GM18502 (cell line): Measurements from ENCODE around the gene IRF8.
"Not testable (repeated sequence)": the region's sequence is repeated elsewhere in the genome, so short reads cannot be mapped to it uniquely, and the experiment has no call there.

Experiments
- ATAC-seq: cut with Tn5 transposase; IDR thresholded peaks from one replicate; pipeline ENCODE4 v1.9.1; 2021; ENCODE audit warnings: mild to moderate bottlenecking; ENCODE audit not compliant: unreplicated experiment, poor library complexity

Gene IRF8, protein sequence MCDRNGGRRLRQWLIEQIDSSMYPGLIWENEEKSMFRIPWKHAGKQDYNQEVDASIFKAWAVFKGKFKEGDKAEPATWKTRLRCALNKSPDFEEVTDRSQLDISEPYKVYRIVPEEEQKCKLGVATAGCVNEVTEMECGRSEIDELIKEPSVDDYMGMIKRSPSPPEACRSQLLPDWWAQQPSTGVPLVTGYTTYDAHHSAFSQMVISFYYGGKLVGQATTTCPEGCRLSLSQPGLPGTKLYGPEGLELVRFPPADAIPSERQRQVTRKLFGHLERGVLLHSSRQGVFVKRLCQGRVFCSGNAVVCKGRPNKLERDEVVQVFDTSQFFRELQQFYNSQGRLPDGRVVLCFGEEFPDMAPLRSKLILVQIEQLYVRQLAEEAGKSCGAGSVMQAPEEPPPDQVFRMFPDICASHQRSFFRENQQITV

DNA sequence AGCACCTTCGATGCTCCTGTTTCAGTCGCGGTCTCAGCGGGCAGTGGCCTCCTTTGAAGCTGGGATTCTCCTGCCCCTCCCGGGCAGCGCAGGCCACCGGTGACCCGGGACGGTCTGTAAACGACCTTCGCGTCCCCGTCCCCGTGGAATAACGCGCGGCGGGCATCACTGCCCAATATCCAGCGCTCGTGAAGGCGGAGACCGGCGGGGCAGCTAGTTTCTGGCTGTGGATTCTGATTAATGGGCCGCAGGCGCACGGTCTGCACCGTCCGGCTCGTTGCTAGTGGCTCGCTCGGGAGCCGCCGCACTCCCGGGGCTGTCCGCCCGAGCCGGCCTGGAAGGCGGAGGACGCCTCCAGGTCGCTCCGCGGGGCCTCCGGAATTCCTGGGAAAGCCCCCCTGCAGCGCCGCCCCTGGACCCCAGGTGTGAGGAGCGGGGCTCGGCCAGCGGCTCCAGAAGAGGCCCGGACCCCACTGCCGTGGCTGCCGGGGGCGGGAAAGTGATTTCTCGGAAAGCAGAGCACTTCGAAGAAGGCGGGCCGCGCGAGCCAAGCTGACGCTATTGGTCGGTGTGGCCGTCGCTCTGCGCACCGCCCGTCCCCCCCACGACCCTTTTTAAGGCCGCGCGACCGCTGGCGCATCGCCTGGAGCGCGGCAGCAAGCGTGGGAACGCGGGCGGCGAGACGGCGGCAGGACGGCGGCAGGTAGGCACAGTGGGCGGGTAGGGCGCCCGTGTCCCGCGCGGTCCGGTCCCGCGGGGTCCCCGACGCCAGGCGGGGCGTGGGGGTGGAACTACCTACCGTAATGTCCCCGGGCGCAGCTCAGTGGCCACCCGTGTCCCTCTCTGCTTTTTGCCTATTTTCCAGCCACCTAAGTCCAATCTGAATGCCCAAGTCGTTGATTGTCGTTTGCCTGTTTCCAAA lies at the start of gene IRF8:
IRF8 (plus strand) TSS at position 642 of the 922 bp plus-strand sequence. CDS start 3,854 bp downstream, outside the sequence.
- ATAC-seq: peak; percentile 56

DNA sequence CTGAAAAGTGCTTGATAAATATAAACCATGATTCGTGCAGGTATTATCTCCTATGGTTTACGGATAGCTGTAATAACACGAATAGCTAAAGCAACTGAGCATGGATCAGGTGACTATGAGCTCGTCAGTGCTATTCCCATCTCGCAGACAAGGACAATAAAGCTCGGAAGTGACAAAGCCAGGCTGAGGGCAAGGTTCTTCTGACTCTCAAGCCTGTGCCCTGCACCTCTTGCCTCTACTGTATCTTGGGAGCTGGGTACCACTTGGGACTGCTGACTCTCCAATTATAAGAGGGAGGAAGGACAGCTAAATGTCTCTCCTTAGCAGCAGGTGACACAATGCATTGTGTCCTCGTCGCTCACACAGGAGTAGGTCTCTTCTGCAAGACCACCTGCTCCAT lies 49.6 kb upstream of the IRF8 start:
- ATAC-seq: no peak

DNA sequence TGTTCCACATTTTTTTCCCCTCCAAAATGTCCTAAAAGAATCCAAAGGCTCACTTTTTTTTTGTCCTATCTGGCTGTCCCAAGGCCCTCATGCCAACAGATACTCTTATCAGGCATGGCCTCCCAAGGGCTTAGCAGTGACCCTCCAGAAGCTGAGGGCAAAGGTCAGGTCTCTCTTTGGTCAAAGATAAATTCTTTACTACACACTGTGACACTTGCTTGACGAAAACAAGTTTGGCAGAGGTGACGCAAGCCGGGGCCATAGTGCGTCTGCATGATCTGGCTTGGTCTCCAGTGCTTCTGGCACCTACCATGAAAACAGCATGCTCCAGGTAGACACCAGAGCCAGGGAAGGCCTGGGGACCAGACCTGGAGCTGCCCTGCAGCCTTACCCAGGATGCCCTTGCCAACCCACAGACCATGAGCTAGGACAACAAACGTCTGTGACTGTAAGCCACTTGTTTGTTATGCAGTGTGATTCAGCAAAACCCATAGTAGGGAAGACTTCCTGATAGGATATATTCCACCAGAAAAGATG lies 48.5 kb upstream of the IRF8 start:
- ATAC-seq: no peak

DNA sequence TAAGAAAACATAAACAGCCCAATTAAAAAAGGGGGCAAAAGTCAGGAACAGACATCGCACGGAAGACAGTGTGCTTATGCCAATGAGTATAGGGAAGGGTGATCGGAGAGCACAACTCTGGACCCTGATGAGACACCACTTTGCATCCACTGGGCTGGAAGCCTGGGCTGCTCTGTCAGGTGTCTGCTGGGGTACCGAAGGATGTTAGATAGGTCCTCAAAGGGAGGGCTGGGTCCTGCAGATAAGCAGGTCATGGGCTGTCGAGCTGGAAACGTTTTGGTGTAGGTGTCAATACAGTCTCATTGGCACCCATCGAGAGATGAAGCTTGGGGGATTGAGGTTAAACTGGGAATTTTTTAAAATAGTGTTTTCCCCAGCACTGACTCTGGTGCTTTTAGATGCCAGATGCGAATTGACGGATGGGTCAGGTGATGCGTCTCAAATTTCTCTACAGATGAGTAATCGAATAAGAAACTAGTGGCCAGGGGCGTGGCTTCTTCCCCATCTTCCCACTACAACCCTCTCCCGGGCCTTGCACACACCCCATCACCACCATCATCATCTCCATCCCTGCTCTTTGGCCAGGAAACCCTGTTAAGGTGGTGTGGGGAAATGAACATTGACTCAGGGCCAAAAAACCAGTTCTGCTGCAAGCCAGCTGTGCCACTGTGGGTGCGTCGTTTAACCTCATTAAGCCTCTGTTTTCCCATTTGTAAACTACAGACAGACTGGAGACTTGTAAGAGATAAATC lies 47.8 kb upstream of the IRF8 start:
- no peak for ATAC-seq

DNA sequence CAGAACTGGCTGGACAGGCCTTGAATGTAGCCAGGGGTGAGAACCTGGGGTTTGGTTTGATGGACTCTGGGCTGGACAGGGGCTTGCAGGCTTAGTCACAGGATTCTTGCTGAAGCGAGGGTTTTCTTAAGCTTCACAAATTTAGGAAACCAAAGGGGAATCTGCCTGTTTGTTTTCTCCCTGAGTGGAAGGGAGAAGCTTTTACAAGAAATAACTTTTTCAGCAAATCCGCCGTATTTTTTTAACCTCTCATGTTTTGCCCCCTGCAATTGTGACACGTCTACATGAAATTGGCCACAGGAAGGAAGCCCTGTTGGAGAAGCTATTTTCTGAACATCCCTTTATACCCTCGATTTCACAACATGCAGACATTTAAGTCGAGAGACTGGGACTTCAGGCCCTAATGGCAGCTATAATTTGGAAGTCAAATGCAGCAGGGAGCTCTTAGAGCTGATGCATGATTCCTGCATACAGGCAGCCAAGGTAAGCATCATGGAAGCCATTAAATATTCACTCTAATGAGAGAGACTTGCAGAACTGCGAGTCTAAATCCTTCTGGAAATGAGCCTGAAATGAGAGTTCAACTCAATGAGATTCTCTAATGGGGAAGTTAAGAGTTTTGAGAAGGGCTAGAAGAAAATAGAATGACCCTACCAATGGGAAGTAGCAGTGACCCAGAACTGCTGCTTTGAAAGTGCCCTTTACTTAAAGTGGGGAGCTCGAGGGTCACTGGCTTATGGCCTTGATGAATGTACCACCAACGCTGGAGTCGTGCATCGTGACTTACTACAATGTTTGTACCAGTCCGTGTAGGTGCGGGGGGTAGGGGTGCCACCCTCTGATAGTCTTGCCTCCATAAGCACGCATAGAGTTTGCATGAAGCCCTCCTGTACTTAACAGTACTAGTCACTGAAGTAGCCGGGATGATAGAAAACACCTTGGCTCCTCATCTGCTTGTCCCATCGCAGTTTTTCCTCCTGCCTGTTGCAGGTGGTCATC lies 45.1 kb upstream of the IRF8 start:
- no peak for ATAC-seq

DNA sequence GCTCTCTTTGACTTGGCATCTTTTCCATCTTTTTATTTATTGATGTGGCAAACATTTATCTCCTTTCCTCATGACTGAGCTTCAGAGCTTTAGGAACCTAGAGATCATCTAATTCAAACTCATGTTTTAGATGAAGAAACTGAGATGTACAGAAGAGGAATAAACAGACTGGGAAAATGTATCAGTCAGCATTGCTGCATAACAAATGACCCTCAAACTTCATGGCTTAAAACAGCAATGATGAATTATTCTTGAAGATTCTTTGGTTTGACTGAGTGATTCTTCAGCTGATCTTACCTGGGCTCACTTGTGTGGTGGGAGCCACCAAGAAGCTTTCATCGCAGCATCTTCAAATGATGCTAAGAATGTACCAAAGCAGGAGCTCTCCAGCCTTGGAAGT lies 44.0 kb upstream of the IRF8 start:
- no peak for ATAC-seq

DNA sequence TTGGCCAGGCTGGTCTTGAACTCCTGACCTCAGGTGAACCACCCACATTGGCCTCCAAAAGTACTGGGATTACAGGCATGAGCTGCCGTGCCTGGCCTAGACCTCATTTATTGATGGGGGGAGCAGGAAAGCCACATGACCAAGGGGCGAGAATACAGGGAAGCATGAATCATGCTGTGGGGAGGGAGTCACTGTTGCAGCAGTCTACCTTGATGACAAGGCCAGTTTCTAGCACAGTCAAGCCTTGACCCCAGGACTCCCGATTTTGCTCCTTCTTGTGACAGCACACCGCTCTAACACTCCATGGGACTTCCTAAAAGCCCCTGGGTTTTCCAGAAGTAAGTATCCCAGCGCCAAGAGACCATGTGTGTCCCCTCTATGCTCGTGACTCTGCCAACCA lies 42.9 kb upstream of the IRF8 start:
- no peak for ATAC-seq

DNA sequence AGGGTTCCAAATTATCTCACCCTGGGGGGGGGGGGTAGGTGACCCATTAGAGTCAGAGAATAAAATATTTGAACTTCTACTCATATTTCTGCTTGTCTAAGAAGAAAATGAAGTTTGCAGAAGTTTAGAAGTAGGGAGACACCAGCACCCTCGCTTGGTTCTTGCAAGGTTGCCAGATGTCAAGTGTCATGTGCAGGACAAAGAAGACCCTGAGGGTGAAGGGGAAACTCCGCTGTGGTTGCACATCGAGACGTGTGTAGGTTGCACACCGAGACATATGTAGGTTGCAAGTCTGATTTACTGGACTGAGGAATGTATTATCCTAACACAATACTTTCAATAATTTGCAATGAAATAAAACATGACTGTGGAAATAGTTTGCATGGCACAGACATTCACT lies 42.4 kb upstream of the IRF8 start:
- ATAC-seq: no peak

DNA sequence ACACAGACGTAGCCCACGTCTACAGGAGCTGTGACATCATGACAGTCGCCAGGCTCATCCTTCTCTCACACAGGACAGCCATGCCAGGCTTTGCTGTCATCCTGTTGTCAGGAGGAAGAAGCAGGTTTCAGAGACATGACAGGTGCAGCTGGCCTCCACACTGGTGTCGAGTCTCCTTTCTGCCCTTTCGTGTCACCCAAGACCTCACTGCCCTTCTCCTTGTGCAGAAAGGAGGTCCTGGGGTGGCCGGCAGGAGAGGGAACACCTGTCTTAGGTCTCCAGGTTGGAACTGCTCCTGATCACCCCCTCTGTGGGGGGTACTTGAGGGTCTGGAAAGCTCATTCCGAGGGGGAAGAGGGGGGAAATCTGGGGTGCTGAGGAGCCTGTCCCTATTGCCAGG lies 41.6 kb upstream of the IRF8 start:
- ATAC-seq: no peak

DNA sequence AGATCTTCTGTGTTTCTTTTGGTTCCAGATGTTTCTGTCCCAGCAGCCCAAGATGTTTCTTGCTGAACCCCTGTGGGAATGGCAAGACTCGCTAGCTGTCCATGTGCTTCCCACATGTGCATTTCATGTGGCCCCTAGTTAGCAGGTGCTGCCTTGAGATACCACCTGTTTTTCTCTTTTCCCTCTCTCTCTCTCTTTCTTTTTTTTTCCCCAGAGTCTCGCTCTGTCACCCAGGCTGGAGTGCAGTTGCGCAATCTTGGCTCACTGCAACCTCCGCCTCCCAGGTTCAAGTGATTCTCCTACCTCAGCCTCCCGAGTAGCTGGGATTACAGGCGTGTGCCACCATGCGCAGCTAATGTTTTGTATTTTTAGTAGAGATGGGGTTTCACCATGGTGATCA lies 40.4 kb upstream of the IRF8 start:
- not testable (repeated sequence) for ATAC-seq

DNA sequence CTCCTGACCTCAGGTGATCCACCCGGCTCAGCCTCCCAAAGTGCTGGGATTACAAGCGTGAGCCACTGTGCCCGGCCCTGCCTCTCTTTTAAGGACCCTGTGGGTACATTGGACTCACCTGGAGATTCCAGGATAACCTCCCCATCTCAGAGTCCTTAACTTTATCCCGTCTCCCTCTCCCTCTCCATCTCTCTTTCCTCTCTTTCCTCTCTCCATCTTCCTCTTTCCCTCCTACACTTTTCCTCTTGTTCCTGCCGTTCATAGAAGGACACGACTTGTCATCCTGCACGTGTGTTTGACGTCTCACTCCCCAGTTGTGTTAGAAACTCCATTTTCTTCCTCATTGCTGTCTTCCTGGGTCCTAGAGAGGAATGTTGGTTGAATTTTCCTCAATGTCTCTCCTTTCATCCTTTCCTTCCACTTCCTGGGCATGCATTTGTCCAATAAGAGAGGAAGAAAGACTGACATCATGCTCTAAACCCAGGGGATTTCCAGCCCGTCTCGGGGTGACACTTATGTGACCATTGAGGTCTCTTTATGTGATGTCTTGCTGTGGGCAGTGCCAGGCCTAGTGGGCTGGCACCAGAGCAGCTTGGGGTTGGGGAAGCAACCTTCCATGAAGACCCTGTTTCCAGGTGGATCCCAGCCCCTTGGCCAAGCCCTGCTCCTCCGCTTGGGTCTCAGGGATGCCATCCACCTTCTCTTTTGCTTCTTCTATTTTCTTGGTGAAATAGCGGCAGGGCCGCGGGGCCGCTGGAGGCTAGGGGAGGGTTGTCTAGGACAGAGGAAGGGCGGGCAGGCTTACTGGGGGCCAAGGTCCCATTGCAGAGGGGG lies 39.8 kb upstream of the IRF8 start:
- ATAC-seq: no peak

DNA sequence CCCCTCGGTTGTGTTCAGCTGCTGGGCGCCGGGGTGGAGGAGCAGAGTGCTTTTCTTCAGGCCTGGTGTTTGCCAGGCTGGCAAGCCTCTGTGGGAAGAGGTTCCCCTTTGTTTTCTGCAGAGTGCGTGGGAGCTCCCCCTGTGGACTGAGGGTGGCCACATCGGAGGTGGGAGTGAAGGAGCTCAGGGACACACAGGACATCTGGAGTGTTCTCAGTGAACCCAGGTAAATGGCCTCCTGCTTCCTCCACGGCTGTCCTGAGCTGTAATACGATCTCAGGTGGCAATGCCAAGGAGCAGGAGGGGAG lies 39.2 kb upstream of the IRF8 start:
- no peak for ATAC-seq

DNA sequence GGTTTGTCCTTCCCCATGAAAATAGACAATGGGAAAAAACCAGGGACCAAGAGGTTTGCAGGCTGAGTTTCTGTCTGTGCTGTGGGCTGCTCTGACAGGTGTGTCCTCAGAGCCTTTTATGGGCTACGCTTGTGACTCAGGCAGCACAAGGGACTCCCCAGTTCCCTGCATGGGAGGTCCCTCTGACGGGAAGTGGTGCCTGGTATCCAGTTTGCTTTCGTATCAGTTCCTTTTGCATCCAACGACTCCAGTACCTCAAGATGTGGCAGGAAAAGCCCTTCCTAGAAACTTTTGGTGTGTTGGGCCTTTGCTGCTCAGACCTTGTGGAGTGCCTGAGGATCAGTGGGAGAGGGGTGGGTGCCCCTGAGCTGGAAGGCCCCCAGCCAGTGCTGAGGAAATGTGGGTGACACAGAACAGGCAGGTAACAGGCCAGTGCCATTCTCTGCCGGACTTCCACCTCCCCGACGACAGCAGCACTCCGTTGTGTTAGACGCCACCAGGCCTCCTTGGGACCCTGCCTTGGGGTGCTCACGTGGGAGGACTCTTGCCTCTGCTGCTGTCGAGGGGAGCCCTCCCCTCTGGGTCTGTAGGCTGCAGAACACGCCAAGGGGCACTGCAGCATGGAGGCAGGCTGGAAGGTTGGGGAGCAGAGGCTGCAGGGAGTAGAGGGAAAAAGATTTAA lies 38.4 kb upstream of the IRF8 start:
- ATAC-seq: peak; percentile 59

DNA sequence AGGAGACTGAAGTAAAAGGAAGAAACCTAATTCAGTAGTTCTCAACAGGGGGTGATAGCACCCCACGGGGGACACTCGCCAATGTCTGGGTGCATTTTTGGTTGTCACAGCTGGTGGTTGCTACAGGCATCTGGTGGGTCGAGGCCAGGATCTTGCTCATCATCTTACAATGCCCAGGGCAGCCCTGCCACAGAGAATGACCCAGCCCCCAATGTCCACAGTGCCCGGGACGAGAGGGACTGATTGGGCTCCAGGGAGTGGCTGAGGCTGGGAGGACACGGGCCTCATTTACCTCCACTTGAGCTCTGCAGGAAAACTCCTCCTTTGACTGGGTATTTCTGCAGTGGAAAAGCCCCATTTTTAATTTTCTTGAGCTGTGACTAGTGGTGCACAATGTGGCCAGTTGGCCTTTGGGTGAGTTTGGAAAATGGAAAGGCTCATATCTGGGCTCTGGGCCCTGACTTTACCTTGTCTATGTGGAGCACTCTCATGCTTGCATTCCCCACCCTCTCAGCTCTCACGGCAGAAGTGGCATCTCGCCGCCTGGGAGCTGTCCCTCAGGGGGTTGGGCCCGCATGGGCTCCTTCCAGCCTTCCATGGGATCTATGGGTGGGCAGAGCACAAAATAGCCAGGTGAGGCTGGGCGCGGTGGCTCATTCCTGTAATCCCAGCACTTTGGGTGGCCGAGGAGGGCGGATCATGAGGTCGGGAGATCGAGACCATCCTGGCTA lies 37.7 kb upstream of the IRF8 start:
- no peak for ATAC-seq

DNA sequence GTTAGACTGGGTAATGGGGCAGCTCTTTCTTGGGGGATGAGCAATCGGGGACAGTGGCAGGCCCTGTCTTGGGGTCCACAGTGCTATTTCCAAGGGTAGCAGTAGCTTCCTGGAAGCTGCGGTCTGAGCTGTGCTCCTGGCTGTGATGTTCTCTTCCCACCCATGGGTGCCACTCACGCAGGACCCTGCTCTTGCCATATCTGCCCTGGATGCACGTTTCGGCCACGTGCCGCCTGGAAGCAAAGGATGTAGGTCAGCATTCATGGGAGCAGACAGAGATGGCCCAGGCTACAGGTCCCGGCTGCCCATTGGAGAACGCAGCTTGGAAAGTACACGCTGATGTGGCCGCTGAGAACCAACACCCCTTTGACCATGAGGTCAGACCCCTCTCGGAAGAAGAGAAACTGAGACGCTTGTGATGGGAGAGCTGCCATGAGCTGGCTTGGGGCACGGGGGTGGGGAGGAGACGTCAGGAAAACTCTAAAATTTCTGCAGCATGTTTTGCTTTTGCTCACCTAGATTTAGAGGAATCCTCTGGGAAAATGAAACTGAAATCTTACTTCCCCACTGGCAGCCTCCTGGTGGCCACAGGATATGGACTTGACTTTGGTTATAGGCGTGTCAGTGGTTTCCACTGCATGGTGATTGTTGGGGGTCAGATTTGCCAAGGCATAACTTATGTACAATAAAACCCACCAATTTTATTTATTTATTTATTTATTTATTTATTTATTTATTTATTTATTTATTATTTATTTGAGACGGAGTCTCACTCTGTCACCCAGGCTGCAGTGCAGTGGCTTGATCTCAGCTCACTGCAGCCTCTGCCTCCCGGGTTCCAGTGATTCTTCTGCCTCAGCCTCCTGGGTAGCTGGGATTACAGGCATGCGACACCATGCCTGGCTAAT lies 36.2 kb upstream of the IRF8 start:
- ATAC-seq: no peak

DNA sequence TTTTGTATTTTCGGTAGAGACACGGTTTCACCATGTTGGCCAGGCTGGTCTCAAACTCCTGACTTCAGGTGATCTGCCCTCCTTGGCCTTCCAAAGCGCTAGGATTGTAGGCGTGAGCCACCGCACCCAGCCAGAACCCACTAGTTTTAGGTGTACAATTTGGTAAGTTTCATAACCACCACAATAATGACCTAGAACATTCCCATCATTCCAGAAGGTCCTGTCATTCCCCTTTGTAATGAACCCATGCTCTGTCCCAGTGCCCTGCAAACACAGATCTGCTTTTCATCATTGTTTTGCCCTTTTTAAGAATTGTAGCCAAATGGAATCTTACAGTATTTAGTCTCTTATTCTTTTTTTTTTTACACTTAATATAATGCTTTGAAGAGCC lies 35.6 kb upstream of the IRF8 start:
- no peak for ATAC-seq
